K562 (cell line): ENCODE results near the gene VPS35L. TPM values are rescaled to one million over a fixed set of nuclear protein-coding genes. Genes with fewer than 3 reads are reported as not detected.

Experiments
- CHD4 ChIP-seq: fragments of 200-600 bp; sonication (generic); IDR thresholded peaks from 3 replicates; pipeline ENCODE4 v1.6.1; 2012; ENCODE audit warnings: low read depth, mild to moderate bottlenecking, mixed read lengths, low read length, inconsistent platforms; ENCODE audit not compliant: insufficient read depth, insufficient replicate concordance, poor library complexity, severe bottlenecking
- ELF2 ChIP-seq: fragments of 250-450 bp; sonication (Bioruptor Pico); IDR thresholded peaks from 2 replicates; pipeline ENCODE4 v1.5.0; 2021; ENCODE audit warnings: mild to moderate bottlenecking
- FOXP1 ChIP-seq: sonication (generic); formaldehyde crosslinking; IDR thresholded peaks from 2 replicates; pipeline ENCODE4 v1.8.0; 2022; ENCODE audit warnings: mild to moderate bottlenecking, missing genetic modification reagents
- GATA2 ChIP-seq: sonication (generic); formaldehyde crosslinking; IDR thresholded peaks from 2 replicates; pipeline ENCODE4 v1.4.0; 2020; ENCODE audit warnings: mild to moderate bottlenecking, missing genetic modification reagents
- ILK ChIP-seq: fragments of 450-650 bp; IDR thresholded peaks from 2 replicates; pipeline ENCODE4 v1.6.1; 2016; ENCODE audit warnings: missing genetic modification characterization, low read depth, mild to moderate bottlenecking, missing compliant biosample characterization, moderate library complexity, borderline replicate concordance
- NCOA6 ChIP-seq: fragments of 450-650 bp; IDR thresholded peaks from 2 replicates; pipeline ENCODE4 v1.6.1; 2017; ENCODE audit warnings: mild to moderate bottlenecking
- PHB ChIP-seq: fragments of 250-450 bp; sonication (Bioruptor Pico); IDR thresholded peaks from 2 replicates; pipeline ENCODE4 v1.5.0; 2021
- RB1 ChIP-seq: fragments of 450-650 bp; IDR thresholded peaks from 2 replicates; pipeline ENCODE4 v1.6.1; 2017; ENCODE audit warnings: low read depth, mild to moderate bottlenecking
- SIN3B ChIP-seq: fragments of 450-650 bp; IDR thresholded peaks from 2 replicates; pipeline ENCODE4 v1.6.1; 2017; ENCODE audit warnings: low read depth, mild to moderate bottlenecking, moderate library complexity
- SMAD1 ChIP-seq: fragments of 150-350 bp; IDR thresholded peaks from 2 replicates; pipeline ENCODE4 v1.6.1; 2014; ENCODE audit warnings: low read length, low read depth; ENCODE audit not compliant: partially characterized antibody
- TAF7 ChIP-seq: fragments of 450-650 bp; IDR thresholded peaks from 2 replicates; pipeline ENCODE4 v1.6.1; 2016; ENCODE audit warnings: missing genetic modification characterization, missing compliant biosample characterization
- TARDBP ChIP-seq: fragments of 450-650 bp; IDR thresholded peaks from 2 replicates; pipeline ENCODE4 v1.6.1; 2016
- WHSC1 ChIP-seq: IDR thresholded peaks from one replicate; pipeline ENCODE4 v1.6.1; 2012; ENCODE audit warnings: low read length, control low read depth, inconsistent platforms
- ZNF280B ChIP-seq: fragments of 250-450 bp; sonication (Bioruptor Pico); IDR thresholded peaks from 2 replicates; pipeline ENCODE4 v1.5.1; 2021; ENCODE audit warnings: mild to moderate bottlenecking
- ZNF408 ChIP-seq: fragments of 250-450 bp; sonication (Bioruptor Pico); IDR thresholded peaks from 2 replicates; pipeline ENCODE4 v1.4.0; 2020; ENCODE audit warnings: low read depth, mild to moderate bottlenecking, moderate library complexity
- polyA plus RNA-seq, 8 experiments: library from polyadenylated mRNA; depleted of rRNA in 4 of 8; stranded (reverse) in 5 of 8; unstranded in 3 of 8; fragments of >200 nt; fragmentation: Nextera tagmentation in 2 of 8; fragmentation: Illumina TruSeq in 1 of 8; extraction: Ambion mirVana in 2 of 8; extraction: Trizol in 1 of 8; gene quantifications; 2 replicates each; pipeline versions ENCODE4 v1.2.1 to v1.2.3, GENCODE V29; 2011 to 2014; ENCODE audit warnings: inconsistent platforms in 1 of 8, missing spikeins in 1 of 8
- total RNA-seq, 7 experiments: library from RNA; depleted of rRNA in 6 of 7; stranded (reverse); fragments of >200 nt in 6 of 7; fragmentation: Illumina TruSeq in 2 of 7; extraction: Trizol in 2 of 7; gene quantifications; 2 replicates each; pipeline versions ENCODE4 v1.2.1 to v1.2.3, GENCODE V29; 2011 to 2021; ENCODE audit warnings: low replicate concordance in 1 of 7
- TF ChIP-seq, protein P1 (sequence below), 2 experiments: fragments of 450-650 bp in 1 of 2; IDR thresholded peaks; 2 replicates each; pipeline ENCODE4 v1.6.1; 2011 to 2017; ENCODE audit warnings: low read depth in 2 of 2, antibody characterized with exemption in 1 of 2, borderline replicate concordance in 1 of 2, low read length in 1 of 2, mild to moderate bottlenecking in 1 of 2, mixed read lengths in 1 of 2; ENCODE audit not compliant: control insufficient read depth in 1 of 2

Gene VPS35L
- total and polyA plus RNA-seq, 9 of the 15 experiments (the other 6 are each of a cell fraction or from before 2014, with no cell fraction given), result 10.2 to 30.4 (median 20.1) TPM

GRCh38 chr16:19521471-19522396, 33.8 kb upstream of the VPS35L start, which contains the start of gene GDE1 (continued):
- TF ChIP-seq CHD4 (no peak), WHSC1 (no peak), ELF2 (CRISPR knock-in tag) (no peak), FOXP1 (no peak), GATA2 (no peak), TARDBP (no peak), NCOA6 (no peak), PHB (CRISPR knock-in tag) (no peak), ZNF408 (CRISPR knock-in tag) (no peak), TAF7 (tag) (no peak), SIN3B (no peak), RB1 (0 out of 2 replicates have a peak, but pooled peaks have one; percentile 44), SMAD1 (no peak), ZNF280B (no peak), ILK (tag) (no peak)
- TF ChIP-seq, protein P1, sequence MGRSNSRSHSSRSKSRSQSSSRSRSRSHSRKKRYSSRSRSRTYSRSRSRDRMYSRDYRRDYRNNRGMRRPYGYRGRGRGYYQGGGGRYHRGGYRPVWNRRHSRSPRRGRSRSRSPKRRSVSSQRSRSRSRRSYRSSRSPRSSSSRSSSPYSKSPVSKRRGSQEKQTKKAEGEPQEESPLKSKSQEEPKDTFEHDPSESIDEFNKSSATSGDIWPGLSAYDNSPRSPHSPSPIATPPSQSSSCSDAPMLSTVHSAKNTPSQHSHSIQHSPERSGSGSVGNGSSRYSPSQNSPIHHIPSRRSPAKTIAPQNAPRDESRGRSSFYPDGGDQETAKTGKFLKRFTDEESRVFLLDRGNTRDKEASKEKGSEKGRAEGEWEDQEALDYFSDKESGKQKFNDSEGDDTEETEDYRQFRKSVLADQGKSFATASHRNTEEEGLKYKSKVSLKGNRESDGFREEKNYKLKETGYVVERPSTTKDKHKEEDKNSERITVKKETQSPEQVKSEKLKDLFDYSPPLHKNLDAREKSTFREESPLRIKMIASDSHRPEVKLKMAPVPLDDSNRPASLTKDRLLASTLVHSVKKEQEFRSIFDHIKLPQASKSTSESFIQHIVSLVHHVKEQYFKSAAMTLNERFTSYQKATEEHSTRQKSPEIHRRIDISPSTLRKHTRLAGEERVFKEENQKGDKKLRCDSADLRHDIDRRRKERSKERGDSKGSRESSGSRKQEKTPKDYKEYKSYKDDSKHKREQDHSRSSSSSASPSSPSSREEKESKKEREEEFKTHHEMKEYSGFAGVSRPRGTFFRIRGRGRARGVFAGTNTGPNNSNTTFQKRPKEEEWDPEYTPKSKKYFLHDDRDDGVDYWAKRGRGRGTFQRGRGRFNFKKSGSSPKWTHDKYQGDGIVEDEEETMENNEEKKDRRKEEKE (IDR thresholded peaks at IDR 0.05; ENCODE audit: borderline replicate concordance in 1 of 2, control insufficient read depth in 1 of 2, low read depth in 2 of 2, low read length in 1 of 2), result no peak
